OCI-LY3 (cell line): ENCODE results near the gene MYBPHL.
A peak's percentile ranks its signal among the peaks of the same experiment; 100 is the strongest.

Source experiments
- H2AFZ ChIP-seq: fragments of 200-600, 300-600 bp; shearing (Covaris generic); 2 replicates; pipeline ENCODE4 v1.6.0; 2014; ENCODE audit warnings: antibody characterized with exemption, low read depth, low read length
- H3K27ac ChIP-seq: fragments of 200-600, 300-600 bp; sonication (generic); 2 replicates; pipeline ENCODE4 v1.5.1; 2014; ENCODE audit warnings: mild to moderate bottlenecking, low read length, moderate library complexity, mixed read lengths
- H3K27me3 ChIP-seq: fragments of 200-600, 300-600 bp; sonication (generic); 2 replicates; pipeline ENCODE4 v1.6.1; 2014; ENCODE audit warnings: low read depth, low read length, mixed read lengths
- H3K36me3 ChIP-seq: fragments of 200-600, 300-600 bp; sonication (generic); replicated peaks from 2 replicates; pipeline ENCODE3; 2014; ENCODE audit warnings: low read depth, low read length, mixed read lengths
- H3K4me1 ChIP-seq: fragments of 300-600, 200-600 bp; sonication (generic); 2 replicates; pipeline ENCODE4 v1.6.1; 2014; ENCODE audit warnings: low read length, mixed read lengths
- H3K4me2 ChIP-seq: fragments of 200-600, 300-600 bp; sonication (generic); 2 replicates; pipeline ENCODE4 v1.6.1; 2014; ENCODE audit warnings: low read length, mixed read lengths
- H3K4me3 ChIP-seq: fragments of 300-600, 200-600 bp; sonication (generic); 2 replicates; pipeline ENCODE4 v1.5.1; 2014; ENCODE audit warnings: antibody characterized with exemption, mild to moderate bottlenecking, low read length, moderate library complexity
- H3K79me2 ChIP-seq: fragments of 300-600, 200-600 bp; shearing (Covaris generic); 2 replicates; pipeline ENCODE4 v1.6.1; 2014; ENCODE audit warnings: mild to moderate bottlenecking, low read length, mixed read lengths
- H3K9ac ChIP-seq: fragments of 300-600, 200-600 bp; shearing (Covaris generic); 2 replicates; pipeline ENCODE4 v1.6.0; 2014; ENCODE audit warnings: mild to moderate bottlenecking, low read length, moderate library complexity
- H3K9me3 ChIP-seq: fragments of 200-600, 300-600 bp; shearing (Covaris generic); 2 replicates; pipeline ENCODE4 v1.6.1; 2014; ENCODE audit warnings: low read length, mixed read lengths; ENCODE audit not compliant: insufficient read depth
- H4K20me1 ChIP-seq: fragments of 200-600, 300-600 bp; sonication (generic); 2 replicates; pipeline ENCODE4 v1.6.1; 2016; ENCODE audit warnings: low read length, mixed read lengths; ENCODE audit not compliant: insufficient read depth
- EZH2phosphoT487 ChIP-seq: fragments of 200-600 bp; shearing (Covaris generic); IDR thresholded peaks from 2 replicates; pipeline ENCODE4 v1.6.1; 2018; ENCODE audit warnings: antibody characterized with exemption, mixed run types, low read depth
- TF ChIP-seq, protein P1 (sequence below): fragments of 200-600, 300-600 bp; sonication (generic); IDR thresholded peaks from 2 replicates; pipeline ENCODE4 v1.5.1; 2014; ENCODE audit warnings: antibody characterized with exemption, low read length, low read depth

The MYBPHL gene

DNA sequence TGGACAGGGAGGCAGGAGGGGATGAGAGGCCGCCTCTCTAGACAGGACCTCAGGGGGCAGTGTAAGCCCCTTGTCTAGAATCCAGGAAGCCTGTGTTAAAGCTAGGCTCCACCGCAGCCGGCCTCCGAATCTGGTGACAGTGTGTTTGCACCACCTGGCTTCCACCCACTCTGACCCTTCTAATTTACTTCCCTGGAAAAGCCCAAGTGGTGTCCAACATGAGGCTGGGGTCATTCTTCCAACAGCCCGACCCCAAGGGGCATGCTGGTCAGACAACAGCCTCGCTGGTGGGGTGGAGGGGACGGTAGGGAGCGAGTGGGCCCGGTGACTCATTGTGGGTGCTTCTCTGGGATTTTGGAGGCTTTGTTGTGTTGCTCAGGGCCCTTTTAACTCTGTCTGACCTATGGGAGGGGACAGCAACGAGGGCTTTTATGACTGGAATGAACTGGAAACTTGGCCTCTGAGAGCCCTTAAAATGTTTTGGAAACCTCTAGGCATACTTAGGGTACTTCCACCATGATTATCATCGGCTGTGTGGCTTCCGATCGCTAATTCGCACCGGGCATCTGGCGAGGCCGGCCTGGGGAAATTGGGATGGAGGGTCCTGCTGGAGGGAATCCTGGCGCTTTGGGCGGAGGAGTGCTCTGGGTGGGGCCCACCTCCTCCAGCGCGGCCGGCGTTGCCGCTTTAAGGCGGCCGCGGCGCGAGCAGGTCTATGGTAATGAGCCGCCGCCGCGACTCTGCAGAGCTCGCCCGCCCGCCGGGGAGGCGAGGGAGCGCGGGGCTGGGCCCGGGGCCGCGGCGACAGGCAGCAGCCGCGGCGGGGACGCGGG lies 57.8 kb downstream of the MYBPHL start, which contains the start of gene CELSR2:
TSS of gene CELSR2 (plus strand) at position 743 of the 833 bp plus-strand sequence. CDS start 541 bp downstream, outside the sequence.
- peak within 1 kb of the TSS; percentile 80 for H3K4me2 ChIP-seq
- no peaks in the 10 kb centered on the region for H3K9me3 ChIP-seq
- H4K20me1 ChIP-seq = no peaks in the 10 kb centered on the region
- H3K4me1 ChIP-seq = peaks cover 5% of the 10 kb centered on the region
- H2AFZ ChIP-seq = peak within 1 kb of the TSS; percentile 86
- no peaks in the 10 kb centered on the region for H3K36me3 ChIP-seq
- H3K4me3 ChIP-seq = peak within 1 kb of the TSS; percentile 79
- H3K79me2 ChIP-seq = no peaks in the 10 kb centered on the region
- no peaks in the 10 kb centered on the region for H3K27me3 ChIP-seq
- H3K27ac ChIP-seq = no peak within 1 kb of the TSS
- H3K9ac ChIP-seq = peak within 1 kb of the TSS; percentile 52
- TF ChIP-seq, protein P1, sequence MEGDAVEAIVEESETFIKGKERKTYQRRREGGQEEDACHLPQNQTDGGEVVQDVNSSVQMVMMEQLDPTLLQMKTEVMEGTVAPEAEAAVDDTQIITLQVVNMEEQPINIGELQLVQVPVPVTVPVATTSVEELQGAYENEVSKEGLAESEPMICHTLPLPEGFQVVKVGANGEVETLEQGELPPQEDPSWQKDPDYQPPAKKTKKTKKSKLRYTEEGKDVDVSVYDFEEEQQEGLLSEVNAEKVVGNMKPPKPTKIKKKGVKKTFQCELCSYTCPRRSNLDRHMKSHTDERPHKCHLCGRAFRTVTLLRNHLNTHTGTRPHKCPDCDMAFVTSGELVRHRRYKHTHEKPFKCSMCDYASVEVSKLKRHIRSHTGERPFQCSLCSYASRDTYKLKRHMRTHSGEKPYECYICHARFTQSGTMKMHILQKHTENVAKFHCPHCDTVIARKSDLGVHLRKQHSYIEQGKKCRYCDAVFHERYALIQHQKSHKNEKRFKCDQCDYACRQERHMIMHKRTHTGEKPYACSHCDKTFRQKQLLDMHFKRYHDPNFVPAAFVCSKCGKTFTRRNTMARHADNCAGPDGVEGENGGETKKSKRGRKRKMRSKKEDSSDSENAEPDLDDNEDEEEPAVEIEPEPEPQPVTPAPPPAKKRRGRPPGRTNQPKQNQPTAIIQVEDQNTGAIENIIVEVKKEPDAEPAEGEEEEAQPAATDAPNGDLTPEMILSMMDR = no peak
- no peak for TF ChIP-seq EZH2phosphoT487

DNA sequence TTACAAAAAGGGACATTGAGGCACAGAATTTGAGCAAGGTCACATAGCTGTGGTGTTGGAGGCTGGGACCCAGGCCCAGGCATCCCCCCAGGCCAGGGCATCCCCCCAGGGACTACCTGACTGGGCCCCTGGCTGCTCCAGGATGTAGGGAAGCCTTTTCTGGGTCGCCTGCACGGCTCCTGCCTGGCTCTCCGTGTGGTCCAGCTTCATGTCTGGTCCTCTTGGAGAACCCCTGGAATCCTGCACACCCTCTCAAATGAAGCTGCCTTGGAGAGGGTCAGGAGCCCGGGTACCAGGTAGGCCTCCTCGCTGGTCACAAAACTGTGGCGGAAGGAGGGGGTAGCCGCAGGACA lies 58.4 kb downstream of the MYBPHL start:
- H2AFZ ChIP-seq = no peak overlapping the region
- H3K79me2 ChIP-seq = no peaks in the 10 kb centered on the region
- no peaks in the 10 kb centered on the region for H3K27me3 ChIP-seq
- no peaks in the 10 kb centered on the region for H3K9me3 ChIP-seq
- H4K20me1 ChIP-seq = no peaks in the 10 kb centered on the region
- H3K4me3 ChIP-seq = no peak overlapping the region
- no peak overlapping the region for H3K27ac ChIP-seq
- no peaks in the 10 kb centered on the region for H3K36me3 ChIP-seq
- H3K9ac ChIP-seq = no peak overlapping the region
- TF ChIP-seq, protein P1 = no peak
- no peak for TF ChIP-seq EZH2phosphoT487
- peaks cover 5% of the 10 kb centered on the region for H3K4me1 ChIP-seq
- H3K4me2 ChIP-seq = no peak overlapping the region

DNA sequence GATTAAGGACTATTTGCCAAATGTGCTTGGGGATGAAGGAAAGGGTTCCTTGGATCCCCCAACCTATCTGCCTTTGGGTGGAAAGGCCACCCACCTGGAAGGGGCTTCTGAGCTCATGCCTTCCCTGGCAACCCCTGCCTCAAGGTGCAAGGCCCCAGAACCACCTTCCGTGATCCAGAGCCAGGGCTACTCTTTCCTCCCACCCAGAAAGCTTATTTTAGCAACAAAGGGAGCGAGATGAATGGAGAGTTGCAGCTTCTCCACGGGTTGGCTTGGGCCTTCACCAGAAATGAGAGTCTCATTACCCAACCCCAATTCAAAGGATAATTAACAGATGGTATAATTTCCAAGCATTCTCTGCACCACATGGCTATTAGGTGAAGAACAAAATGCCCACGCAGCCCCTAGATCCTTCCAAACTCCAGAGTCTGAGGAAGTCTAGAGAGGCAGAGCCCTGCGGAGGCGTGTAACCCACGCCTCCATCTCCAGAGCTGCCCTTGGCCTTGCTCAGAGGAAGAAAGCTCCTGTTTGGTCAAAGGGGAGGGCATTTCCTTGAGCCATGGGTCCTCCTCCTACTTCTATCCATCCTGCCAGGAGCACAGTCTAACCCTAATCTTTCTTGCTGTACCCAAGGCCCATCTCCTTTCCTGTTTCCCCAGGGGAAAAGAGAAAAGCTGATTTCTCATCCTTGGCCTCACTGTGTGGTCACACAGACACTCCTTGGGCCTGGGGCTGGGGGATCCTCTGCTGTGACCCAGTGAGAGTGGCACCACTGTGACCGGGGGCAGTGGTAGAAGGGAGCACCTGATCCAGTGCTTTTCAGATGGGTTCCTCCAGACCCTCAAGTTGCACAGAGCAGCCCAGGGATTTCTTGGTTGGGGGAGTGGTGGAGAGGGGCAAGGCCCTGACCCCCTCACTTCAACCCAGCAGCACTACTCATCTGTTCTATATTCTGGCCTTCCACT lies 59.1 kb downstream of the MYBPHL start:
- Histone ChIP-seq H3K36me3 (no peaks in the 10 kb centered on the region), H3K27ac (no peak overlapping the region), H3K9ac (no peak overlapping the region), H3K27me3 (no peaks in the 10 kb centered on the region), H2AFZ (no peak overlapping the region), H3K4me1 (peaks cover 5% of the 10 kb centered on the region), H4K20me1 (no peaks in the 10 kb centered on the region), H3K4me2 (no peak overlapping the region), H3K4me3 (no peak overlapping the region), H3K9me3 (no peaks in the 10 kb centered on the region), H3K79me2 (no peaks in the 10 kb centered on the region)
- TF ChIP-seq EZH2phosphoT487 = no peak
- TF ChIP-seq, protein P1 = no peak

DNA sequence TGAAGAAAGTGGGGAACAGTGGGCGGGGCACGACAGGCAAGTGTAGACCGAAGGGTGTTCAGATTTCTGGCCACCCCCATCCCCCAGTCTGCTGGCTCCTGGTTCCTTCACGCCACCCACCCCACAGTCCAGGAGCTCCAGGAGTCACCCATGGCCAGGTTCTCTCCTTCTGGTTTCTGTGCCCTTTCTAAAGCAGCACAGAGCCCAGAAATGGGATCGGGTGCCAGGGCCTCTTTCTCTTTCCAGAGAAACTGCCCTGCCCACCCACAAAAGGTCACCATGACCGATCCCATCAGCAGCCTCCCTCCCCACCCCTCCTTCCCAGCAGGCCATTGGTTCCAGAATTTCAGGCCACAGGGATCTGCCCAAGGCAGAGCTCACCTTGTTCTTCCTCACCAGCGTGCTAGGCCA lies 60.7 kb downstream of the MYBPHL start:
- Histone ChIP-seq H3K36me3 (no peaks in the 10 kb centered on the region), H3K4me2 (no peak overlapping the region), H3K9ac (no peak overlapping the region), H3K79me2 (no peaks in the 10 kb centered on the region), H4K20me1 (no peaks in the 10 kb centered on the region), H3K4me1 (peaks cover 5% of the 10 kb centered on the region), H3K9me3 (no peaks in the 10 kb centered on the region), H3K27me3 (no peaks in the 10 kb centered on the region), H2AFZ (no peak overlapping the region), H3K4me3 (no peak overlapping the region), H3K27ac (no peak overlapping the region)
- TF ChIP-seq, protein P1 = no peak
